IPS-NIHi11 (cell line): ENCODE measurements around the gene MXD4.
A peak's percentile ranks its signal among the peaks of the same experiment; 100 is the strongest.
"Not testable (repeated sequence)": the region's sequence is repeated elsewhere in the genome, so short reads cannot be mapped to it uniquely, and the experiment has no call there.

Experiments used
- DNase-seq: peaks from one replicate; pipeline ENCODE4 v3.0.0; 2012; ENCODE audit warnings: mixed read lengths, low spot score

Gene MXD4

DNA sequence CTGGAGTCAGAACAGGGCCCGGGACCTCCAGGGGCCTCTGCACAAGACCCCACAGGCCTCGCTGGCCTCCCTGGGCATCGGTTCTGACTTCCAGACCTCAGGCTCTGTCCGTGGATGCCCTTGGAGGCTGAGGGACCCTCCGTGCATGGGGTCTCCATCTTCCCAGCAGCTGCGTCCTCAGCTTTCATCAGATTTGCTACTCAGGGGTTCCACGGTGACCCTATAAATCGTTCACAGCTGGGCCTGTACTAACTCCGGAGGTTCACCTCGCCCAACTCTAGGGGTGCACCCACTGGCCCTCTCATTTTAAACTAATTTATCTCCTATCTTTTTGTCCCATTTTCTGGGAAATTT is 13.1 kb upstream of the MXD4 start:
- not testable (repeated sequence) for DNase-seq

DNA sequence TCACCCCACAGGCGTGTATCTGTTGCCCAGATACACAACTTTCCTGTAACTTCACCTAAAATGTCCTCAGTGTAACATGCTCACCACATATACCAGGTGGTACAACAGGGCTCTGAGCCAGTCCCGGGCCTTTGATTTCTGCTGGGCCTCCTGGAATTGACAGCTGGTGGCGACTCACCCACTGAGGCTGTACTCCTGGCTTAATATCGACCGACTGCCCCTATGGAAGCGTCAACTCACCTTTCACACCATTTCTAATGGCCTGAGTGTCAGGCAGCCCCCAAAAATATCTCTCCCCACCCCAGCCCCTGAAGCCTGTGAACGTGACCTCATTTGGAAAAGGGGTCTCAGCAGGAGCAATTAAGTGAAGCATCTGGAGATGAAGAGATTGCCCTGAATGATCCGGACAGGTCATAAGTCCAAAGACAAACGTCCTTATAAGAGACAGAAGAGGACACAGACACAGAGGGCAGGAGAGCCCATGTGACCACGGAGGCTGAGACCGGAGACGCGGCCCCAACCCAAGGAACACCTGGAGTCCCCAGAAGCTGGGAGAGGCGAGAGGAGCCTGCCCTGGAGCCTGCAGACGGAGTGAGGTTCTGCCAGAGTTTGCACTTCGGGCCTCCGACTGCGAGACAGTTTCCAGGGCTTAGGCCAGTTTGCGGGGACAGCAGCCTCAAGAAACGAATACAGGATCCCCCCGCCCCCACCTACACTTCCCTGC is 12.6 kb upstream of the MXD4 start:
- DNase-seq = no peak

- DNase-seq = no peak
These were observed 11.9 kb upstream of the MXD4 start for GRCh38 chr4:2273657-2274319.

DNA sequence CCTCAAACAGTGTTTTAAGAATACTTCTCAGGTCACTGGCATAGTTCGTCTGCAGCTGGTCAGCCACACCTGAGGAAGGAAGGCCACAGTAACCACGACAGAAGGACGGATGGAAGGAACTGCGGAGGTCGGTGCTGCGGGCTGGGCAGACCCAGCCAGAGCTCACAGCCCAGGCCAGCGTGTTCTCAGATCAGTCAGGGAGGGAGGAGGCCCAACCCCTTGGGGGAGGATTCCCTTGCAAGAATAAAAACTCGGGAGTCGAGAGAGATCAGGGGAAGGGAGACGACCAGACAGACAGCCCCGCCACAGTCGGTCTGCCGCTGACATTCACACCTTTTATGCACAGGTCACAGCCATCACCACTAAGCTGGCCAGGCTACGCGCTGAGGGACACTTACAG is 11.3 kb upstream of the MXD4 start:
- DNase-seq = no peak

GRCh38 chr4:2272828-2273120 is 10.9 kb upstream of the MXD4 start:
- DNase-seq = no peak

GRCh38 chr4:2272026-2272827 is 10.3 kb upstream of the MXD4 start:
- DNase-seq = no peak

DNA sequence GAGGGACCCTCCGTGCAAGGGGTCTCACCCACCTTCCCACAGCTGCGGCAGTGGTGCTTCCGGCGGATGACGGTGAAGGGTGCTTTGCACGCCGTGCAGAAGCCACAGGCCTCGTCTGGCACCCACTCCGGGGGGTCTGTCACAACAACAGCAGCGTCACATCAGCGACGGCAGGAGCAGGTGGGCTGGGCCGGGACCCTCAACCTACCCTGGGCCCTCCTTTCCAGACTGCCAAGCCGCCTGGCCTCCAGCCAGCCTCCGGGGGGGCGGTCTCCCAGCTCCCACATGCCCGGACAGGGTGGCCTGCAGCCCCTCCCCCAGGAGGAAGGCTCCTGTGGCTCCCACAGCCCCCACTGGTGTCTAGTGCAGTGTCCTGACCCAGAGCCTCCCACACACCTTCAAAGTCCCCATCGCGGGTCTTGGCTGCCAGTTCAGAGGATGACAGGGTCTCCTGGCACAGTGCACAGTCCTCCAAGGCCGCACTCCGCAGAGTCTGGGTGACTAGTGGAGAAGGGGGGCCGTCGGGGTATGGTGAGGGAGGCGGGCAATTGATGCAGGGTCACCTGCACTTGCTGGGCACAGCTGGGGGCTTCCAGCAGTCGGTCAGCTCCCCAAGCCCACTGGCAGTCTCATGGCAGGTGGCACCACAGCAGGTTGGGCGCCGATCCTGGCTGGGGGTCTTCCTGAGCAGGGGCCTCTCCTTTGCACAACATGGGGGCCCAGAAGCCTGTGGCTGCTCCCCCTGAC is 9.5 kb upstream of the MXD4 start:
- DNase-seq = no peak

DNA sequence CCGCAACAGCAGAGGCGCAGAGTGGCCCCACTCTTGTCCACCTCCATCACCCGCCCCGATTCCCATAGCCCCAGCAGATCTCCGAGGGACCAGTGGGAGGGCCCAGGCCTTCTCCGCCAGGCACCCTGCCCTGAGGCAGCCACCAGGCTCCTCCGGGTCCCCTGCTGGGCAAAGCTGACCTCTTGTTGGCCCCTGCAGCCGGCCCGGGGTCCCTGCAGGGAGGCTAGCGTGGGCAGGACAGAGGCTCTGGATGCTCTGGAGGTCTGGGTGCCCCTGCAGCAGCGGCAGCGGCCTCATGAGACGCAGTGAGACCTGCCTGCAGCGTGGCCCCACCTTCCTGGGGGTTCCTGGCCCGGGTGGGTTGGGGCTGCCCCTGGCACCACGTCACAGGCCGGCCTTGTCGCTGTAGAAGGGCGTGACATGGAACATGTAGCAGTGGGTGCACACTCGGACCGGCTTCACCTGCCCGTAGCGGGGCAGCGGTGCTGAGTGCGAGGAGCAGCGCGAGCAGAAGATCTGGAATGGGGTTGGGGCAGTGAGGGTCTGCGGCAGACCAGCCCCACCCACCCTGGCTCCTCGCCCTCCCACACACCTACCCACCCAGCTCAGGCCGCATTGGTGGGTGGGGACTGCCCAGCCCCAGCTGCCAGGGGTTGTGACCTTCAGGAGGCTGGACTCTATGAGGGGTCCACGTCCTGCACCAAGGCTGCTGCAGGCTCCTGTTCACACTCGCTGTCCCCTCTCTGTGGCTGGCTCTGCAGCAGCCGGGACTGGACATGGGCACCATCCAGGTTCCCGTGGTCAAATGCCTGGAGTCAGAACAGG is 8.6 kb upstream of the MXD4 start:
- no peak for DNase-seq

GRCh38 chr4:2269618-2270163 is 7.8 kb upstream of the MXD4 start:
- no peak for DNase-seq

DNA sequence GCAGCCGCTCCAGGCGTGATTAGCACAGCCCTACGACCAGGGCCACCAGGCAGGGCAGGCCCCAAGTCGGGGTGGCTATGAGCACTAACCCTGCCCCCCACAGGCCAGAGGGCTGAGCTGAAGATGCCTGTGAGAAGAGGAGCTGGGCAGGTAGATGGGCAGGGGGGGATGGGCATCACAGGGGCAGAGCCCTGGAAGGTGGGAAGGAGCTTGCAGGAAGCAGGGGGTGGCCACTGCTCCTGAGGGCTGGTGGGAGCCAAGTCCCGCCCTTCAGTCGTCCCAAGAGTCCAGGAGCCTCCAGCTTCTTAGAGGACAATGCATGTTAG is 7.3 kb upstream of the MXD4 start:
- DNase-seq = no peak

GRCh38 chr4:2268357-2269205 is 6.7 kb upstream of the MXD4 start:
- DNase-seq = no peak

DNA sequence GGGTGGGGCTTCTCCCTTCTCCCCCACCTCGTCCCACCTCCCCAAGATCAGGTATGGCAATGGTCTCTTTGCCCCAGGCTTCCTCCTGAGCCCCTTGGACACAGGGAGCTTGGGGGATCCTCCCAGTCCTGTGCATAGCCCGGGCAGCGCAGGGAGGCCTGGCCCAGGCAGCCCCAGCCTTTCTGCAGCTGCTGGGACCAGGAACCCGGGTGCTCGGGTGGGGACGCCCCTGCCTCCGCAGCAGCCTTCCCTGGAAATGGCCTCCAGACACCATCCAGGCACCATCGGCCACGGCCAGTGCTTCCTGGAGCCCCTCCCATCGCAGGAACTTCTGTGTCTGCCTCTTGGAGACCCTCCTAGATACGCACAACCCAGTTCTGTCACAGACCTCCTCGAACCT is 5.9 kb upstream of the MXD4 start:
- no peak for DNase-seq

DNA sequence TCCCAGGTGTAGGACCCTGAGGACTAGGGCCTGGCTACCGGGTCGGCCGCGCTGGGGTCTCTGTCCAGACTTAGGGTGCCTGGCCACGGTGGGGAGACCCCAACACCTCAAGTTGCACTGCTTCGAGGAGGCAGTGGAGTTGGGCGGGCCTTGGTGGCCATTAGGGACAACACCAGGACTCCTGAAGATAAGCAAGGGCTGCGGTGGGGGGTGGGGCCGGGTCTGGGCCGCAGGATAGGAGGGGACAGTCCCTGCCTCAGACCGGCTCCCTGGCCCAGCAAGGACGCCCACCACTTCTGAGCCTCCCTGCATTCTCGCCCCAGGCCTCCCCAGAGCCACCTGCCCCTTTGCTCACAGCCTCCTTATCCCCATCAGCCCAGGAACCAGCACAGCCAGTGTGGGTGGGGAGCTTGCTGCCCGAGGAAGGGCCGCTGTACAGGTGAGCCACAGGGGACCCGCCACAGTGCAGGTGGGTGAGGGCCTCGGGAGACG is 5.5 kb upstream of the MXD4 start:
- DNase-seq = no peak

DNA sequence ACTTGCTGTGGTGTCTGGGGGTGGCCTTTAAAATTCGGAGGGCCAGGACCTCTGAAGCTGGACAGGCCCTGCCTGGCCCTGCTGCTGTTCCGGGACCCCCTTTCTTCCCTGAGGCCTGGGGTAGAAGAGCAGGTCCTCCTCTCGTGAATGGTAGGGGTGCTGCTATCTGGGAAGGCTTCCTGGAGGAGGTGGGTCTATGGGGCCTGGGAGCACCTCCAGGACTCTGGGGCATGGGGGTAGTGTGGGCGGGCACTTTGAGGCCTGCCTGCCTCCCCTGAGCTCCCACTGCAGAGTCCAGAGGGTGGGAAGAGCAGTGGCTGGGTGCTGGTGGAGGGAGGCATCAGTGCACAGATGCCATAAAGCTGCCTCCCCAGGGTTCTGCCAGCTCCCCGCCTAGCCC is 4.9 kb upstream of the MXD4 start:
- DNase-seq = no peak

- peak; percentile 49 for DNase-seq
These were observed 4.3 kb upstream of the MXD4 start for GRCh38 chr4:2266181-2266580.

DNA sequence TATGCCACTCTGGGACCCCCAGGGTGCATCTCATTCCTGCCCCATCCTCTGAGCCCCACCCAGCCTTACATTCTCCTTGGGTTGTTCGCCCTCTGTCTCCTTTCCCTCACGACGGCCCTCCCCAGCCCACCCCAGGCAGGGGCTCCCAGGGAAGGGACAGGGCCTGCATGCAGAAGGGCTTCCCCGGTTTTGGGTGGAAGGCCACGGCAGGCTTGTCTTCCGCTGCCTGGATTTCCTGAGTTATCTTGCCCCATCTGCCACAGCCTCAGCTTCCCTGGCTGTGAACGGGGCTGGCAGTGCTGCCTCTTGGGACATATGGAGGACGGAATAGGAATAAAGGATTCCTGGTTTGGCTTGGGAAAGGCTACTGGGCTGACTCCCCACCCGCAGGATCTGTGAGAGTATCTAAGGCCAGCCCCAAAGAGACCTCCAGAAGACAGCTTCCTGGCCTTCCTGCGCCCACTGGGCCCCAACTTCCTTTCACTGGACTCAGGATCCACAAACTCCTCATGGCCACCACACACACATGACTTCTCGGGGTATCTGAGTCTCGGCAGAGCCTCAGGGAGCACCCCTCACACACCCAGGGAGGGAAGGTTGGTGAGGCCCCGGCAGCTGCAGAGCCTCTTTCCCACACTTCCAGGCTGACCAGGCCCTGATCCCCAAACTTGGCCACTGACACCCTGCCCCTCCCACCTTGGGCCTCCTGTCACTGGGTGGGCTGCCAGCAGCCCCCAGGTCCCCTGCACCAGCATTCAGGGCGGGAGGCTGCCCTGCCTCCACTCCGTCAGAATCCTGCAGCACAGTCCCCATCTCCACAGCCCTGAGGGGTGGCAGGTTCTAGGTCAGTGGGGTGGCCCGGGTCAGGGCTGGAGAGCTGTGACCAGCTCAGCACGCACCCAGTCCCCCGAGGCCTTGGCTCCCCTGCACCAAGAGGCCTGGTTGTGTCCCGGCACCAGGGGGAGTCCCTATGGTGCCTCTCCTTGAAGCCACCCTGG is 3.5 kb upstream of the MXD4 start:
- no peak for DNase-seq

DNA sequence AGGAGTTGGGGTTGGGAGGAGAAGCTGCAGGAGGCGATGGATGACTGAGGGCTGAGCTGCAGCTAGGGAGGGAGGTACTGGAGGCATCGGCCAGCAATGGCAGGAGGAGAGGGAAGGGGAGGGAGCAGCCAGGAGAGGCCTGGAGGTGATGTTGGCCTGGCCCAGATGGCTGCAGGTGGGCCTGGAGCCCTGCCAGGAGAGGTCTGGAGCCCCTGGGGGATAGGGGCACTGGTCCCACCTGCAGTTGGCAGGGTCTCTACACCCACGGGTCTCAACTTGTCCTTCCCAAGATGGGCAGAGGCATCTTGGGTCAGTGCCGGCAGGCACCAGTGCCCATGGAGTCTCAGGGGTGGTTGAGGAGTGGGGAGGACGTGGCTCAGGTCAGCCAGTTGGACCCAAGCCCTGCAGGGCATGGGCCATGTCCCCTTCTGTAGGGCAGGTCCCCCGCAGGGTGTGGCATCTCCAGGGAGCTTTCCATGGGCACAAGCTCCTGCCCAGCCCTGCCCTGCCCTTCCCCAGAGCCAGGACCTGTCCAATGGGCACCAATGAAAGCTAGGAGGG is 2.7 kb upstream of the MXD4 start:
- DNase-seq = no peak

DNA sequence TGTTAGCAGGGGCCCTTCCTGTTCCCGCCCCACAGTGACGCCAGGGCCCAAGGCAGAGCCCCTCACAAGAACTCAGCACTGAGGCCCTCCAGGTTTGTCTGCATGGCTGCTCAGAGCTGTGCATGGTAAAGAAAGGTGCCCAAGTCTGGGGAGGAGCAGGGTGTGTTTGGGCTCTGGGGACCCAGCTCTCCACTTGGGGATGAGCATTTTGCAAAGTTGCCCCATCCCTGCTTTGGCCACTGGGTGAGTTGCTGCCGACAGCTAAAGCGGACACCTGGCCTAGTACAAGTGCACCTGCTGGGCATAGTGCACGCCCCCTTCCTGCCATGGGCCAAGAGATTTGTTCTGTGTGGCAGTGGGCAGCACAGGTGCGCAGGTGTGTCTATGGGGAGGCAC is 2.0 kb upstream of the MXD4 start:
- no peak for DNase-seq

GRCh38 chr4:2262944-2263250 is 988 bp upstream of the MXD4 start:
- no peak for DNase-seq
